Neural cell (in vitro differentiated cells): ENCODE data around the gene EIF2AK2. TPM values are rescaled to one million over a fixed set of nuclear protein-coding genes. Genes with fewer than 3 reads are reported as not detected.

Experiments used
- H2AFZ ChIP-seq: fragments of 200-600, 300-800 bp; sonication (generic), shearing (Covaris generic); 2 replicates; pipeline ENCODE4 v1.6.0; 2014; ENCODE audit warnings: low read depth, mild to moderate bottlenecking, antibody characterized with exemption, low read length, moderate library complexity
- H3F3A ChIP-seq: fragments of 200-600 bp; shearing (Covaris generic); 2 replicates; pipeline ENCODE4 v1.6.1; 2016; ENCODE audit warnings: mild to moderate bottlenecking, moderate library complexity, mixed read lengths, antibody characterized with exemption, low read length; ENCODE audit not compliant: insufficient read depth, poor library complexity, severe bottlenecking
- H3K27ac ChIP-seq: fragments of 200-600, 300-800 bp; sonication (generic), shearing (Covaris generic); 2 replicates; pipeline ENCODE4 v1.5.1; 2014; ENCODE audit warnings: mild to moderate bottlenecking, low read length, moderate library complexity
- H3K27me3 ChIP-seq: fragments of 300-800, 200-600 bp; sonication (generic), shearing (Covaris generic); 2 replicates; pipeline ENCODE4 v1.6.0; 2014; ENCODE audit warnings: mild to moderate bottlenecking, low read depth, low read length, moderate library complexity; ENCODE audit not compliant: insufficient read depth
- H3K36me3 ChIP-seq: fragments of 300-800, 200-600 bp; sonication (generic), shearing (Covaris generic); 2 replicates; pipeline ENCODE4 v1.5.1; 2014; ENCODE audit warnings: mild to moderate bottlenecking, antibody characterized with exemption, low read length, moderate library complexity; ENCODE audit not compliant: insufficient read depth
- H3K4me2 ChIP-seq: fragments of 300-800, 200-600 bp; sonication (generic), shearing (Covaris generic); 2 replicates; pipeline ENCODE4 v1.6.0; 2014; ENCODE audit warnings: mild to moderate bottlenecking, low read length
- H3K4me3 ChIP-seq: fragments of 300-800, 200-600 bp; sonication (generic), shearing (Covaris generic); 2 replicates; pipeline ENCODE4 v1.5.1; 2014; ENCODE audit warnings: mild to moderate bottlenecking, low read length, moderate library complexity
- H3K79me2 ChIP-seq: fragments of 200-600 bp; shearing (Covaris generic); replicated peaks from 2 replicates; pipeline ENCODE4 v1.6.0; 2014; ENCODE audit warnings: mild to moderate bottlenecking, low read length, moderate library complexity; ENCODE audit not compliant: insufficient read depth
- H3K9ac ChIP-seq: fragments of 300-800, 200-600 bp; sonication (generic), shearing (Covaris generic); 2 replicates; pipeline ENCODE4 v1.6.1; 2016; ENCODE audit warnings: mild to moderate bottlenecking, low read length, mixed read lengths
- H3K9me2 ChIP-seq: fragments of 200-600 bp; shearing (Covaris generic); 2 replicates; pipeline ENCODE4 v1.6.1; 2016; ENCODE audit warnings: mild to moderate bottlenecking, low read length, mixed read lengths; ENCODE audit not compliant: insufficient read depth
- H3K9me3 ChIP-seq: fragments of 200-600, 300-800 bp; sonication (generic), shearing (Covaris generic); 2 replicates; pipeline ENCODE4 v1.6.1; 2016; ENCODE audit warnings: mild to moderate bottlenecking, mixed run types, low read length, moderate library complexity, mixed read lengths
- H4K20me1 ChIP-seq: fragments of 200-600 bp; shearing (Covaris generic); 2 replicates; pipeline ENCODE4 v1.6.1; 2016; ENCODE audit warnings: mild to moderate bottlenecking, mixed run types; ENCODE audit not compliant: insufficient read depth
- EP300 ChIP-seq: fragments of 450-650 bp; conservative IDR thresholded peaks from 2 replicates; pipeline ENCODE4 v1.6.1; 2014; ENCODE audit warnings: antibody characterized with exemption, mild to moderate bottlenecking, moderate library complexity; ENCODE audit not compliant: poor library complexity, severe bottlenecking
- EZH2 ChIP-seq: fragments of 200-600, 300-800 bp; shearing (Covaris generic), sonication (generic); IDR thresholded peaks from 2 replicates; pipeline ENCODE4 v1.6.1; 2014; ENCODE audit warnings: antibody characterized with exemption, low read length, borderline replicate concordance, mild to moderate bottlenecking; ENCODE audit not compliant: insufficient read depth, poor library complexity, severe bottlenecking
- MXI1 ChIP-seq: fragments of 450-650 bp; conservative IDR thresholded peaks from 2 replicates; pipeline ENCODE4 v1.6.1; 2014; ENCODE audit warnings: antibody characterized with exemption, mild to moderate bottlenecking; ENCODE audit not compliant: poor library complexity, severe bottlenecking
- POLR2AphosphoS5 ChIP-seq: IDR thresholded peaks from 2 replicates; pipeline ENCODE4 v1.6.1; 2012
- RAD21 ChIP-seq: fragments of 450-650 bp; conservative IDR thresholded peaks from 2 replicates; pipeline ENCODE4 v1.6.1; 2014; ENCODE audit warnings: antibody characterized with exemption, mild to moderate bottlenecking, moderate library complexity
- SMC3 ChIP-seq: fragments of 450-650 bp; conservative IDR thresholded peaks from 2 replicates; pipeline ENCODE4 v1.6.1; 2014; ENCODE audit warnings: antibody characterized with exemption, mild to moderate bottlenecking, moderate library complexity; ENCODE audit not compliant: poor library complexity
- TAF1 ChIP-seq: IDR thresholded peaks from 2 replicates; pipeline ENCODE4 v1.6.1; 2012; ENCODE audit warnings: low read depth
- polyA plus RNA-seq: library from polyadenylated mRNA; depleted of rRNA; stranded (reverse); fragments of >200 nt; gene quantifications from 2 replicates; pipeline ENCODE4 v1.2.3, GENCODE V29; 2014
- TF ChIP-seq, protein P1 (sequence below): IDR thresholded peaks from 2 replicates; pipeline ENCODE4 v1.6.1; 2012; ENCODE audit warnings: borderline replicate concordance
- TF ChIP-seq, protein P2 (sequence below): fragments of 450-650 bp; IDR thresholded peaks from 2 replicates; pipeline ENCODE4 v1.5.1; 2014; ENCODE audit warnings: antibody characterized with exemption, mild to moderate bottlenecking, moderate library complexity; ENCODE audit not compliant: poor library complexity, severe bottlenecking

The EIF2AK2 gene
- polyA plus RNA-seq, 1 donor from 2014 or later, result 2.5 TPM

DNA sequence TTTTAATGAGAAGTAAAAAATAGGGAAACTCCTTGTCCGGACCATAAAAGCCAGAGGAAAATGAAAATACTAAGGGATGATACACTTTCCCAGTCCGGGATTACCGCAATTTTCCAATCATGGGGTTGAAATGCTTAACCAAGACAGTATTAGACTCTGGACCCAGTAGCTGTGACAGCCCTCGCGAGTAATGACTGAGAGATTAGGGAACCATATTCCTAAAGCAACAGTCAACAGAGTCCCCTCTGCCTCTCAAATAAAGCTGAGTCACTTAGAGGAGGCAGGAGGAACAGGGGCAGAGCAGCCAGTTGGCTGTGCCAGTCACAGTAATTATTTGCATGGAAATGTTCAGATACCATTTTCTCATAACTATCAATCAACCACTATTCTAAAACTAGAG, 37.6 kb downstream of the EIF2AK2 start:
- Histone ChIP-seq H3K36me3 (no peaks in the 10 kb centered on the region), H3K79me2 (no peaks in the 10 kb centered on the region), H2AFZ (no peak overlapping the region), H3K9me3 (no peaks in the 10 kb centered on the region), H3K27ac (no peak overlapping the region), H3K4me3 (no peak overlapping the region), H4K20me1 (no peaks in the 10 kb centered on the region), H3K4me2 (no peak overlapping the region), H3K27me3 (no peaks in the 10 kb centered on the region), H3K9ac (no peak overlapping the region), H3F3A (no peaks in the 10 kb centered on the region), H3K9me2 (no peaks in the 10 kb centered on the region)
- TF ChIP-seq EP300, result no peak
- no peak for TF ChIP-seq EZH2
- TF ChIP-seq, protein P1, sequence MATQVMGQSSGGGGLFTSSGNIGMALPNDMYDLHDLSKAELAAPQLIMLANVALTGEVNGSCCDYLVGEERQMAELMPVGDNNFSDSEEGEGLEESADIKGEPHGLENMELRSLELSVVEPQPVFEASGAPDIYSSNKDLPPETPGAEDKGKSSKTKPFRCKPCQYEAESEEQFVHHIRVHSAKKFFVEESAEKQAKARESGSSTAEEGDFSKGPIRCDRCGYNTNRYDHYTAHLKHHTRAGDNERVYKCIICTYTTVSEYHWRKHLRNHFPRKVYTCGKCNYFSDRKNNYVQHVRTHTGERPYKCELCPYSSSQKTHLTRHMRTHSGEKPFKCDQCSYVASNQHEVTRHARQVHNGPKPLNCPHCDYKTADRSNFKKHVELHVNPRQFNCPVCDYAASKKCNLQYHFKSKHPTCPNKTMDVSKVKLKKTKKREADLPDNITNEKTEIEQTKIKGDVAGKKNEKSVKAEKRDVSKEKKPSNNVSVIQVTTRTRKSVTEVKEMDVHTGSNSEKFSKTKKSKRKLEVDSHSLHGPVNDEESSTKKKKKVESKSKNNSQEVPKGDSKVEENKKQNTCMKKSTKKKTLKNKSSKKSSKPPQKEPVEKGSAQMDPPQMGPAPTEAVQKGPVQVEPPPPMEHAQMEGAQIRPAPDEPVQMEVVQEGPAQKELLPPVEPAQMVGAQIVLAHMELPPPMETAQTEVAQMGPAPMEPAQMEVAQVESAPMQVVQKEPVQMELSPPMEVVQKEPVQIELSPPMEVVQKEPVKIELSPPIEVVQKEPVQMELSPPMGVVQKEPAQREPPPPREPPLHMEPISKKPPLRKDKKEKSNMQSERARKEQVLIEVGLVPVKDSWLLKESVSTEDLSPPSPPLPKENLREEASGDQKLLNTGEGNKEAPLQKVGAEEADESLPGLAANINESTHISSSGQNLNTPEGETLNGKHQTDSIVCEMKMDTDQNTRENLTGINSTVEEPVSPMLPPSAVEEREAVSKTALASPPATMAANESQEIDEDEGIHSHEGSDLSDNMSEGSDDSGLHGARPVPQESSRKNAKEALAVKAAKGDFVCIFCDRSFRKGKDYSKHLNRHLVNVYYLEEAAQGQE, result no peak
- no peak for TF ChIP-seq TAF1
- no peak for TF ChIP-seq MXI1
- TF ChIP-seq SMC3, result no peak
- TF ChIP-seq, protein P2, sequence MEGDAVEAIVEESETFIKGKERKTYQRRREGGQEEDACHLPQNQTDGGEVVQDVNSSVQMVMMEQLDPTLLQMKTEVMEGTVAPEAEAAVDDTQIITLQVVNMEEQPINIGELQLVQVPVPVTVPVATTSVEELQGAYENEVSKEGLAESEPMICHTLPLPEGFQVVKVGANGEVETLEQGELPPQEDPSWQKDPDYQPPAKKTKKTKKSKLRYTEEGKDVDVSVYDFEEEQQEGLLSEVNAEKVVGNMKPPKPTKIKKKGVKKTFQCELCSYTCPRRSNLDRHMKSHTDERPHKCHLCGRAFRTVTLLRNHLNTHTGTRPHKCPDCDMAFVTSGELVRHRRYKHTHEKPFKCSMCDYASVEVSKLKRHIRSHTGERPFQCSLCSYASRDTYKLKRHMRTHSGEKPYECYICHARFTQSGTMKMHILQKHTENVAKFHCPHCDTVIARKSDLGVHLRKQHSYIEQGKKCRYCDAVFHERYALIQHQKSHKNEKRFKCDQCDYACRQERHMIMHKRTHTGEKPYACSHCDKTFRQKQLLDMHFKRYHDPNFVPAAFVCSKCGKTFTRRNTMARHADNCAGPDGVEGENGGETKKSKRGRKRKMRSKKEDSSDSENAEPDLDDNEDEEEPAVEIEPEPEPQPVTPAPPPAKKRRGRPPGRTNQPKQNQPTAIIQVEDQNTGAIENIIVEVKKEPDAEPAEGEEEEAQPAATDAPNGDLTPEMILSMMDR, result no peak
- TF ChIP-seq RAD21, result no peak
- TF ChIP-seq POLR2AphosphoS5, result no peak

DNA sequence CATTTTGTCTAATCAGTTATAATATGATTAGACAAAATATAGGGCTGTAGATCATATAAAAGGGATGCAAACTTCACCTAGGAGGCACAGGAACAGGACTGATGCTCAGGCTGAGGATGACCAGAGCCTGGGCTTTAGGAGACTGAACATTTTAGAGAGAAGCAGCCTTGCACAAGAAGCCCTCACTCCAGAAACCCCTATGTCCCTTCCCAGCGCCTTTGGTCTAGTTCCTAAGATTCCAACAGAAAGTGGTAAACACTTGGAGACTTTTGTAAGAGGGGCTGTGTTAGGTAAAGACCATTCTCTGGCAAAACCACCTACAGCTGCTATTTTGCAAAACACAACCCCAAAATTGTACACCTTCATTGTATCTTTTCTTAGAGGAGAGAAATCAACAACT, 39.2 kb downstream of the EIF2AK2 start:
- Histone ChIP-seq H3F3A (no peaks in the 10 kb centered on the region), H3K79me2 (no peaks in the 10 kb centered on the region), H3K4me2 (no peak overlapping the region), H3K9me3 (no peaks in the 10 kb centered on the region), H3K9ac (no peak overlapping the region), H3K36me3 (no peaks in the 10 kb centered on the region), H3K4me3 (no peak overlapping the region), H3K27ac (no peak overlapping the region), H4K20me1 (no peaks in the 10 kb centered on the region), H2AFZ (no peak overlapping the region), H3K9me2 (no peaks in the 10 kb centered on the region), H3K27me3 (no peaks in the 10 kb centered on the region)
- TF ChIP-seq MXI1 (no peak), EP300 (no peak)
- TF ChIP-seq, protein P1, result no peak
